ENCODE results near the gene HS3ST3B1. TPM values are rescaled to one million over a fixed set of nuclear protein-coding genes. Genes with fewer than 3 reads are reported as not detected.

The HS3ST3B1 gene
- total RNA-seq, 4 donors from 2014 or later: 1.2 to 3.9 (median 2.2) TPM

- H3K27me3 ChIP-seq: no peaks in the 10 kb centered on the region
- intact Hi-C loops (cut with DNase I): no loop called here
- H3K4me1 ChIP-seq: no peaks in the 10 kb centered on the region
- H3K4me3 ChIP-seq (replicated peaks in 1 of 3): no peak overlapping the region
- no peaks in the 10 kb centered on the region for H3K36me3 ChIP-seq
- no peaks in the 10 kb centered on the region for H3K9me3 ChIP-seq
- H3K27ac ChIP-seq: no peak overlapping the region
- DNase-seq: no peak
- TF ChIP-seq POLR2A (IDR thresholded peaks at IDR 0.05): no peak
- no peak for TF ChIP-seq CTCF (IDR thresholded peaks at IDR 0.05)
- WGBS, 2 donors: 65 to 85% methylated on average over 1 of the region's 1 CpG
These were observed 97.9 kb downstream of the HS3ST3B1 start for GRCh38 chr17:14398766-14399165.

Other genes starting within 250 kb of the HS3ST3B1 start
- 10 to 100 TPM; 33.1 to 43.5 (median 34.5) TPM for gene COX10, start 231.6 kb upstream of the HS3ST3B1 start, total RNA-seq
- not detected for gene CDRT15, start 64.2 kb upstream of the HS3ST3B1 start, total RNA-seq